Suppressor macrophage treated with lipopolysaccharide for 4 hours (primary cell): ENCODE data around the gene AMH.
A peak's percentile ranks its signal among the peaks of the same experiment; 100 is the strongest.

ENCODE experiments used
- DNase-seq: peaks from one replicate; pipeline ENCODE4 v3.0.0-alpha.2; 2020

The AMH gene

DNA sequence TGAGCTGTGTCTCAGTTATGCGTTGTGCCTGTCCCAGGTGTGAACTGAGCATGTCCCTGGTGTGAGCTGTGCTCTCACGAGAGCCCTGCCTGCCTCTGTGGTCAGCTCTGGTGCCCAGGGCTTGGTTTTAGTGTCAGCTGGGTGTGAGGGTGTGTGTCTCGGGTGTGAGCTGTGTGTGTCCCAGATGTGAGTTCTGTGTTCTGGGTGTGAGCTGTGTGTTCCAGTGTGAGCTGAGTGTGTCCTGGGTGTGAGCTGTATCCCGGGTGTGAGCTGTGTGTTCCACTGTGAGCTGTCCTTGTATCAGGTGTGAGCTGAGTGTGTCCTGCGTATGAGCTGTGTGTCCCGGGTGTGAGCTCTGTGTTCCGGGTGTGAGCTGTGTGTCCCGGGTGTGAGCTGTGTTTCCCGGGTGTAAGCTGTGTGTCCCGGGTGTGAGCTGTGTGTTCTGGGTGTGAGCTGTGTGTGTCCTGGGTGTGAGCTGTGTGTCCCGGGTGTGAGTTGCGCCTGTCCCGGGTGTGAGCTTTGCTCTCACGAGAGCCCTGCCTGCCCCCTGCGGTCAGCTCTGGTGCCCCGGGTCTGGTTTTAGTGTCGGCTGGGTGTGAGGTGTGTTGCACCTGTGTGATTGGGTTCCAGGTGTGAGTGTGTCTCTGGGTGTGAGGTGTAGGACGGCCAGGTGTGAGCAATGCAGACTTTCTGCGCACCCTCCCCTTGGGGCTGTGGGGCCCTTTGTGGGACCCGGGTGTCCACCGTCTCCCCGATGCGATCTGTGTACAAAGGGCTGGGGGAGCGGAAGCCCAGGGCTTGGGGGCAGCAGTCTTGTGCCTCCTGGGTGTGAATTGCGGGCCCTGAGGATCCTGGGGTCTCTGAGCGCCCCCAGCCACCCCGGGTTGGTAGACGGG is 39.9 kb downstream of the AMH start:
- DNase-seq = no peak

- DNase-seq = peak; percentile 84
Measured at GRCh38 chr19:2289714-2290435, 40.8 kb downstream of the AMH start.

DNA sequence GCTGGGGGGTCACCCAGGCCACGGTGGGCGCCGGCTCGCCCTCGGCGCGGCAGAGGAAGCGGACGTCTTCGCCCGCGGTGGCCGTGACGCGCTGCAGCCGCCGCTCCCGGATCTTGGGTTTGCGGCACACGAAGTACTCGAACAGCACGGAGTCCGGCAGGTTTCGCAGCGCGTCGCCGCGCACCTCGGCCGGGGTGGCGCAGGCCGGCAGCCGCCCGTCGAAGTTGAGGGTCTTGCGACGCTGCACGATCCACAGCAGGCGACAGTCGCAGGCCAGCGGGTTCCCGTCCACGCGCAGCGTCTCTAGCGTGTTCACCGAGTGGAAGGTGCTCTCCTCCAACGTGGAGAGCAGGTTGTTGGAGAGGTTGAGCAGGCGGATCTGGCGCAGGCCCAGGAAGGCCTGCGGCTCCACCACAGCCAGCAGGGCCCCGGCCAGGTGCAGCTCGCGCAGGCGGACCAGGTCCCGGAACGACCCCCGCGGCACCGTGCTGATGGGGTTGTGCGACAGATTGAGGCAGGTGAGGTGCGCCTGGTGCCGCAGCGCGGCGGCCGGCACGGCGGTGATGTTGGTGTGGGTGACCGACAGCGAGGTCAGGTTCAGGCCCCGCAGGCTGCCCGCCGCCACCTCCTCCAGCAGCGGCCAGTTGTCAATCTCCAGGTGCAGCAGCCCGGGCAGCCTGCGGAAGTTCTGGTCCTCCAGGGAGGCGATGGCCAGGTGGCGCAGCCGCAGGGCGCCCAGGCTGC is 41.5 kb downstream of the AMH start:
- DNase-seq = no peak

DNA sequence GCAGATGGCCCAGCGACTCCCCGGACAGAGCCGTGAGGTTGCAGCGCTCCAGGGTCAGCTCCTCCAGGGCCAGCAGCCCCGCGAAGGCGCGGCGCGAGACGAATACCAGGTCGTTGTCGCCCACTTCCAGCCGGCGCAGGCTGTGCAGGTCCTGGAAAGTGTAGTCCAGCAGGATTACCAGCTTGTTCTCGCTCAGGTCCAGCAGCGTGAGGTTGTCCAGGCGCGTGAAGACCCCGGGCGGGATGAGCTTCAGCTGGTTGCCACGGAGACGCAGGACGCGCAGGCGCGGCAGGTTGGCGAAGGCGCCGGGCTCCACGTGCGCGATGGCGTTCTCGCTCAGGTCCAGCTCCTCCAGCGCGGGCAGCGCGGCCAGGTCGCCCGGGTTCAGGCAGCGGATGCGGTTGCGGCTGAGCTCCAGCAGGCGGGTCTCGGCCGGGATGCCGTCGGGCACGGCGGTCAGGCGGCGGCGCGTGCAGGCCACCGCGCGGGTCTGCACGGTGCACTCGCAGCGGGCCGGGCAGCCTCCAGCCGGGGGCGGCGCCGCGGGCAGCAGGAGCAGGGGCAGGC is 42.1 kb downstream of the AMH start:
- no peak for DNase-seq

- DNase-seq = no peak
Measured at GRCh38 chr19:2294687-2295335, 45.7 kb downstream of the AMH start.

DNA sequence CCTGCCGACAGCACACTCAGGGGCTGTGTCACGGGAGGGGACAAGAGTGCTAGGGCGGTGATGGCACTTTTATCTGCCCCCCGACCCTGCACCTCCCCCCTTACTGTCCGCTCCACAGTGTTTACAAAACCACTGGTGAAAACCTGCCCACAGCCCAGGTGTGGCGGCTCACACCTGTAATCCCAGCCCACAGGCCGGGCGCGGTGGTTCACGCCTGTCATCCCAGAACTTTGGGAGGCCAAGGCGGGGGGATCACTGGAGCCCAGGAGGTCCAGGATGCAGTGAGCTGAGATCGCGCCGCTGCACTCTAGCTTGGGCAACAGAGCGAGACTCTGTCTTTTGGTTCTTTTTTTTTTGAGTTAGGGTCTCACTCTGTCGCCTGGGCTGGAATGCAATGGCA is 47.0 kb downstream of the AMH start:
- no peak for DNase-seq

- DNase-seq = no peak
Measured at GRCh38 chr19:2300533-2300932, 51.4 kb downstream of the AMH start.
